GM19397 (cell line): ENCODE measurements around the gene RFT1.

Source experiments
- ATAC-seq: cut with Tn5 transposase; IDR thresholded peaks from one replicate; pipeline ENCODE4 v1.9.1; 2021; ENCODE audit warnings: mild to moderate bottlenecking, moderate library complexity; ENCODE audit not compliant: unreplicated experiment

Gene RFT1

DNA sequence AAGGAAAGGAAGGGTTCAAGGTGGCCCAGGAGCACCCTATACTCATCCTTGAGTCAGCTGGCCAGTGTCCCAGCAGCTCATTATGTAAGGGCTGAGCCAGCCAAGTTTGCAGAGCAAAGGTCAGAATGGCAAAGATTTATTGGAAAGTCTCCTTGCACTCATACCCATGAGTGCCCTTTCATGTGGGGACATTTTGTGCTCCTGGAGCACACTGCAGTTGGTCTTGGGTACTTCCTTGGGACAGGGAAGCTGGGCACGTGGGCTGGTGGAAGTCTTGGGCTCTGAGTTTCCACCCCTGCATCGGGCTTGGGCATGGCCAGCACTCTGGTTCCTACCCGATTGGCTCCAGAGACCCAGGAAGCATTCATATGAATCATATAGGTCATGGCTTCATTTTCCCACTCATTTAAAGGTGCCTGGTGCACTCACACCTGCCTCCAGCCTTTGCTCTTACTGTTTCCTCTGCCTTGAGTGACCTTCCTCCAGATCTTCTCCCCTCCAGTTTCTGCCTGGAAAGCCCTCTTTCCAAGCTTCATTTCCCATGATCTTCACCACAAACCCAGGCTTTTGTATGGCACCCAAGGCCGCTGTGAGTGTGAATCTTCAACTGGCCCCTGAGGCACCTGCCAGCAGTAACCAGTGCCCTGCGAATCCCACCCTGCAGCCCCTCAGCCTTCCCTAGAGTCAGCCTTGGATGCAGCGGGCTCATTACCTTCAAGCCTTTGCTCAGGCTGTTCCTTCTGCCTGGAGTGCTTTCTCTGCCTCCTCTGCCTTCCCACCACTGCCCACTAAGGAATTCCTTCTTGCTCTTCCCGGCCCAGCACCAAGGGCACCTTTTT, 20.2 kb upstream of the RFT1 start:
- ATAC-seq, result no peak

- no peak for ATAC-seq
These were observed 19.5 kb upstream of the RFT1 start for GRCh38 chr3:53149699-53150098.

- no peak for ATAC-seq
These were observed 18.9 kb upstream of the RFT1 start for GRCh38 chr3:53149006-53149690.

GRCh38 chr3:53147903-53148400, 17.7 kb upstream of the RFT1 start:
- no peak for ATAC-seq

GRCh38 chr3:53147151-53147902, 17.1 kb upstream of the RFT1 start:
- ATAC-seq, result no peak

GRCh38 chr3:53146319-53146891, 16.2 kb upstream of the RFT1 start:
- ATAC-seq, result no peak

- no peak for ATAC-seq
These were observed 15.5 kb upstream of the RFT1 start for GRCh38 chr3:53145713-53146080.

DNA sequence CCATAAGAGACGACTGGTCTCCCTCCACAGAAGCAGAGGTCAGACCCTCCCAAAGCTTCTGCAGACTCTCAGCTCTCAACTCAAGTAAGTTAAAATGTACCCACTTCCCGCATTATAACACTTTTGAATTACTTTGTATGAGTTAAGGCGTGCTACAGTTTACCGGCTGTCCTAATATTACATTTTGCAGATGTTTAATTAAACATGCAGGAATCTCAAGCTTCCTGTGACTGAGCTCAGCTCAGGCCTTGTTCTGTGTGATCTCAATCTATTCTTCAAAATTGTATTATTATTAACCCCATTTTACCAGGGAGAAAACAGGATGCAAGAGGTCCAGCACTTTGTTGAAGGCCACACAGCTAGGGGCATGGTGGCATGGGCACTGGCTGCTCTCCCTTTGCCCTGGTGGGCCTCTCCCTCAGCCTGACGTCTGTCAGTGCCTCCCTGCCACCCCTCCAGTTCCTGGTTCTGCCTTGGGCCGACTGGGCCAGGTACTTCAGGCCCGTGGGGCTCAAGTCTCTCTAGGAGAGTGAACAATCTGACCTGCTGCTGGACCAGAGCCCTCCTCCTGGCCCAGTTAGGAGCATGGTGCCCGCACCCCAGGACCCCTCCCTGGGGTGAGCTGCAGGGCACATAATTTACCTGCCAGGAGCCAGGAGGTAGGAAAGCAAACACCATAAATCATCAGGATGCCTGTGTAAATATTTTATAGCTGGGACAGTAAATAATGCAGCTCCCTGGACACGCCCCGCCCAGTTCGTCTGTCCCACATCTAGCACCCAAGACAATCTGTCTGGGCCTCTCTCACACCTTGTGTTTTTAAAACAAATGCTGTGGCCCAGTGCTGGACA, 14.9 kb upstream of the RFT1 start:
- no peak for ATAC-seq

GRCh38 chr3:53144446-53144845, 14.2 kb upstream of the RFT1 start:
- no peak for ATAC-seq

DNA sequence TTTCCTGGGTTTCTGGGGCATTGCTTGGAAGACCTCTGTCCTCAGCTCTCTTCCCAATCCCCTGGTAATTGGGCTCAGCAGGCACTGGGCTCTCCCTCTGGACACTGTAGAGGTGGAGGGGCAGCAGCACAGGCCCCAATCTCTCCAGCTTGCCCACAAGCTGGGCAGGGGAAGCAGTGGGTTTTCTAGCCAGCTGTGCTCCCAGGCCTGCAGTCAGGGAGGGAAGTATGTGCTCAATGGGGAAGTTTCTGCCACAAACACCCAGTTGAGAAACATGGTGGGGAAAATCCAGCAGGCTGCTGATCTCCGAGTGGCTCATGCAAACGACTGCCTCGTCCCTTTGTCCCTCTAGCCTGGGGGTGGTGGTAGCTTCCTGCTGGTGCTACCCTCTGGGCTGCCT, 12.8 kb upstream of the RFT1 start:
- ATAC-seq, result no peak

DNA sequence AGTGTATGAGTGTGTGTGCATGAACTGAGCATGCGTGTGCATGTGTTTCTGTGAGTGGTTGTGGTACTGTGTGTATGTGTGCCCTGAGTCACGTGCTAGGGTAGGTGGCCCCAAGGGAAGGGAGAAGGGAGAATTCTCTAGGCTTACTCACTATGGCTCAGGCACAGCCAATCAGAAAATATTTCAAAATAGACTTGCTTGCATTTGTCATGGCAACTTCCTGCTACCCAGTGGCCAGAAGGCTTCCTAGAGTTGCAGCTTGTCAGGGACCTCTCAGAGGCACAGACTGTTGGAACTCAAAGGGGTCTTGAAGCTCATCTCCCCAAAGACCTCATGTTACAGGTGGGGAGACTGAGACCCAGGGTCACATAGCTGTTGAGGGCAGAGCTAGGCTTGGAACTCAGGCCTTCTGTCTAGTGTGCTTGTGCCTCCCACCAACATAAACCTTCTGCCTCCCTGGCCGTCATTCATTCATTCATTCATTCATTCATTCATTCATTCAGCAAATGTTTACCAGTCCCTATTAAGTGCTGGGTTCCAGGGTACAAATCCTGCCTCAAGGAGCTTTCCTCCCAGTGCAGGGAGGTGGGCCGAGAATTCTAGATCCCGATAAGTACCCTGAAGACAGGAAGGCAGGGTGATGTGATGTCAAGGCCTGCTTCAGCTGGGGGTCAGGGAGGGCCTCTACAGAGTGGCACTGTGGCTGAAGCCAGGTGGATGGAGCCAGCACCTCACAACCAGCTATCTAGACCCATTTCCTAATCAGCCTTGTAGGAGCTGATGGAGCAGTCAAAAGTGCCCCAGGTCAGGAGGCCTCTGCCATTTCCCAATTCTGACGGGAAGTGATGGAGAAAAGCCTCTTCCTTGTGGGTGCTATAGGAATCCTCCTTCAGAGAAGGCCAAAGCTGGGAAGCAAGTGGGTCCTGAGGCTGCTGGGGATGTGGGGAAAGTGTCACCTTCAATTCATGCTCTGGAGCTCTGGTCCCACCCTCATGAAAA, 10.9 kb upstream of the RFT1 start:
- ATAC-seq, result no peak

DNA sequence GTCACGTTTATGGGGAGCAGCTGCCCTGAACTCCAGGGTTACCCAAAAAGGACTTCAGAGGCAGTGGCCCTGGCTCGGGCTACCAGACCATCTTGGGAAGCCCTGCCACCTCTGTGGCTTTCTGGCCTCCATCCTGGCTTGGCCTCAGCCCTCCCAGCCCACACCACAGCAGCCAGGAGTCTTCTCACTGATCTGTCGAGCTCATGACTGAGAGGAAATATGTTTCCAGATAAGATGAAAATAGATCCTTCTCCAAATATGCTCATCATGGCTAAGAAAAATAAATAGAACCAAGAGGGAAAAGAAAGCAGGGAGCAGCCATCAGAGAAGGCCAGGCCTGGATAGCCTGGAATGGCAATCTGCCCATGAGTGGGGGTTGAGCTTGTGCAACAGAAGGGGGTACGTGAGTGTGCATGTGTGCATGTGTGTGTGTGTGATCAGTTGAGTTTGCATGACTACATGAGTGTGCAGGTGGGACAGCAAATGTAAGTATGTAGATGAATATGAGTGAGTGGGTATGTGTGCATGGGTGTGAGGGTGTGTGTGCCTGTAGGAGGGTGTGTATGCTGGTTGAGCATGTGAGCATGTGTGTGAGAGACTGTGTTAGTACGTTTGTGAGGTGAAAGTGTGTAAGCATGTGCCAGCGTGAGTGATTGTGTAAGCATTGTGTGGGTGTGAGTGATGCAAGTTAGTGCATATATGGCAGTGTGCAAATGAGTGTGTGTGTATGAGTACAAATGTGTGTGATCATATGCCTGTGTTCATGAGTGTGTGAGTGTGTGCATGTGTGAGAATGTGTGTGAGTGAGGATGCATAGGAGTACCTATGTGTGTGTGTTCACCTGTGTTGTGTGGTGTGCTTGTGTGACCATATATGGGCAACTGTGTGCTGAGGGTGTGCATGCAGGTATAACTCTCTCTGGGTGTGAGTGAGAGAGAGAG, 9.9 kb upstream of the RFT1 start:
- ATAC-seq, result no peak

GRCh38 chr3:53137835-53138446, 7.7 kb upstream of the RFT1 start:
- ATAC-seq, result no peak

DNA sequence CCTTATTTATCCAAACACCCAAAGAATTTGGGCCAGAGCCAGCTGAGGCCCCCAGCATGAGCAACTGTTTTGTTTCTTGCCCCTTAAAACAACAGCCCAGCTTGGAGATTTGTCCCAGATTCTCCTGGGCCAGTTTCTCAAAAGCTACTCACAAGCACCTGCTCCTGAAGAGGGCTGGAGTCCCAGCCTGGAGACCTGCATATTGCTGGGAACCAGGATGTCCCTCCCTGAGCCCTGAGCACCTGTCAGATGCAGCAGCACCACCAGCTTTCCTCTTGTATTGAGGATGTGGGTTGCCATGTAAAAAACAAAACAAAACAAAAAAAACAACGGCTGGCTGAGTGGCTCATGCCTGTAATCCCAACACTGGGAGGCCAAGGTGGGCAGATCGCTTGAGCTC, 7.0 kb upstream of the RFT1 start:
- no peak for ATAC-seq

DNA sequence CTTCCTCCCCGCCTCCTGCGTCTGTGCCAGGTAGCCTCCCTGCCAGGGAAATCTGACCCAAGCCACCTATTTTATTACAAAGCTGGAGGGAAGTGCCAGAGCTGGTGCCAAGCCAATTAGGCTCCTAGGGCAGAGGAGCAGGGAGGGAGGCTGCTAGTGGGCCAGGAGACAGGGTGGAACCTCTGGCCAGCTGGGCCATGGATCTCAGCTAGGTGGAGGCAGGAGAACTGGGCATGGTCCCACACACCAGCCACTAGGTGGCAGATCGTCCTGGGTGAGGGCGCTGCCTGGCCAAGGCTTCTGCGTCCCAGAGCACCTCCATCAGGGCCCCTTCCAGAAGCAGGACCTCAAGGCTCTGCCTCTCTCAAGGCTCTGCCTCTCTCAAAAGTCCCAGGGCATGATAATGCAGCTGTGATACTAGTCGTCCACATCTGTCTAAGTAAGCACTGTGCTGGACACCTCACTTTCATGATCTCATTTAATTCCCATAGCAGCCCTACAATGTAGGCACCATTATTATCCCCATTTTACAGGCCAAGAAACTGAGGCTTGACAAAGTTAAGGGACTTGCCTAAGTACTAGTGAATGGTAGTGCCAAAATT, 4.5 kb upstream of the RFT1 start:
- peak; percentile 44 for ATAC-seq

DNA sequence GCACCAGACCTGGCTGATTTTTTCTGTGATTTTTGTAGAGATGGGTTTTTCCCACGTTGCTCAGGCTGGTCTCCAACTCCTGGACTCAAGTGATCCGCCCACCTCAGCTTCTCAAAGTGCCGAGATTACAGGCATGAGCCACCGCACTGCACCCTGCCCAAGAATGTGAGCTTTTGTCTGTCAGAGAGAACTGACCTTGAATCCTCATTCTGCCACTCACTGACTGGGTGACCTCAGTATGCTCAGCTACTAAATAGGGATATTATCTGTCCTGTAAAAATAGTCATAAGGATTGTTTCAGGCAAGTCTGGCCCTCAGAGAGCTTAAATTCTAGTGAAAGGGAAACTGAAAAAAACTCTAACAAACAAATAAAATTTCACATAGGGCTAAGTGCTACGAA, 2.1 kb upstream of the RFT1 start:
- no peak for ATAC-seq

DNA sequence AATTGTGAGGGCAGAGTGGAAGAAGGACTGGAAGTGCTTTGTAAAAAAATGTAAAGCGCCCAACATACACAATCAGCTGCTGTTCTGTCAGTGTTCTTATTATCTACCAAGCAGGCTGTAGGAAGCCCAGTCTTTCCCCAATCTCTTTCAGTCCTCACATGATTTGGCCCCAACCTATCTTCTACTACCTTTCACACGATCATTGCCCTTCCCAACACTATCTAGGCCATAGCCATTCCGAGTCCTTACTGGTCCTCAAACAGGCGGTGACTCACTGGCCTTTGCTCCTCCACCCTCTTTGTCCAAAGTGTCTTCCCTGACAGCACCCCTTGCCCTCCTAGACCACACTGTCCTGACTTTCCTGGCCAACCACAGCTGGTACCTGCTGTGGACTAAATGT, 861 bp upstream of the RFT1 start:
- ATAC-seq, result no peak
